ENCODE data around the gene PDLIM7.

Gene PDLIM7

DNA sequence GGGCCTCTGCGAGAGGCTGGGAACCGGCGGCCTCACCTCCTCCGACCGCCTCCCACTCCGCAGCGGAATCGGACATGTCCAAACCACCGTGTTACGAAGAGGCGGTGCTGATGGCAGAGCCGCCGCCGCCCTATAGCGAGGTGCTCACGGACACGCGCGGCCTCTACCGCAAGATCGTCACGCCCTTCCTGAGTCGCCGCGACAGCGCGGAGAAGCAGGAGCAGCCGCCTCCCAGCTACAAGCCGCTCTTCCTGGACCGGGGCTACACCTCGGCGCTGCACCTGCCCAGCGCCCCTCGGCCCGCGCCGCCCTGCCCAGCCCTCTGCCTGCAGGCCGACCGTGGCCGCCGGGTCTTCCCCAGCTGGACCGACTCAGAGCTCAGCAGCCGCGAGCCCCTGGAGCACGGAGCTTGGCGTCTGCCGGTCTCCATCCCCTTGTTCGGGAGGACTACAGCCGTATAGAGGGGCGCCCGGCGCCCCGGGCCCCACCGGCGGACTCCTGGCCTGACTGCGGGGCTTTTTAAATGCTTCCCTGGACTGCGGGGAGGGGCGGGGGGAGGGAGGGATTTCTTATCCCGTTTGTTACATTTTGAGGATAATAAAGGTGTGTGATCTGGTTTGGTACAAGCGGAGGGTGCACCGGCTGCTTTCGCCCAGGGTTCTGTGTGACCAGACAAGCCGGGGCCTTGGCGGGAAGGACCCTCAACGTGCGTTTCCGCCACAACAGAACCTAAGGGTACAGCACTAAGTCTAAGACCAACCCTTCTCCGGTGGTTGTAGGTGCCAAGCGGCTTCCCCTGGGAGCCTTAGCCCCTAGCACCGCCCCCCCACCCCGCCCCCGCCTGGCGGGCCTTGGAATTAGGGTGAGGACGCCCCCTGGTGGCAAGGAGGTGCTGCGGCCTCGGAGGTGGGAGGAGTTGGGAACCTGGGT lies 41.5 kb downstream of the PDLIM7 start:
- DNase-seq (peak; percentile 99), ATAC-seq (peak; percentile 37)

DNA sequence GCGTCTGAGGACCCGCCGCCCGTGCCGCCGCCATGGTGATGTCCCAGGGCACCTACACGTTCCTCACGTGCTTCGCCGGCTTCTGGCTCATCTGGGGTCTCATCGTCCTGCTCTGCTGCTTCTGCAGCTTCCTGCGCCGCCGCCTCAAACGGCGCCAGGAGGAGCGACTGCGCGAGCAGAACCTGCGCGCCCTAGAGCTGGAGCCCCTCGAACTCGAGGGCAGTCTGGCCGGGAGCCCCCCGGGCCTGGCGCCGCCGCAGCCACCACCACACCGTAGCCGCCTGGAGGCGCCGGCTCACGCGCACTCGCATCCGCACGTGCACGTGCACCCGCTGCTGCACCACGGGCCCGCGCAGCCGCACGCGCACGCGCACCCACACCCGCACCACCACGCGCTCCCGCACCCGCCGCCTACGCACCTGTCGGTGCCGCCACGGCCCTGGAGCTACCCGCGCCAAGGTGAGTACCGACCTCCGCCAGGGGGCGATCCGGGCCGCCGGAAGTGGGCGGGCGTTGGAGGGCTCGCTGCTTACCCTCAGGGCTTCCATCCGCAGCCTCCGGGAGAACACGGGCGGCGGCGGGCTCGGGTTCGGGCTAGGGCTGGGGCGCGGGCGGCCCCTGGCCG lies 42.3 kb downstream of the PDLIM7 start:
- ATAC-seq: peak; percentile 62
- DNase-seq: peak; percentile 96

- peak; percentile 55 for ATAC-seq
- DNase-seq: peak; percentile 98
These were observed 42.9 kb downstream of the PDLIM7 start for GRCh38 chr5:177454397-177455035.

- DNase-seq: no peak
- no peak for ATAC-seq
These were observed 43.5 kb downstream of the PDLIM7 start for GRCh38 chr5:177453852-177454396.

DNA sequence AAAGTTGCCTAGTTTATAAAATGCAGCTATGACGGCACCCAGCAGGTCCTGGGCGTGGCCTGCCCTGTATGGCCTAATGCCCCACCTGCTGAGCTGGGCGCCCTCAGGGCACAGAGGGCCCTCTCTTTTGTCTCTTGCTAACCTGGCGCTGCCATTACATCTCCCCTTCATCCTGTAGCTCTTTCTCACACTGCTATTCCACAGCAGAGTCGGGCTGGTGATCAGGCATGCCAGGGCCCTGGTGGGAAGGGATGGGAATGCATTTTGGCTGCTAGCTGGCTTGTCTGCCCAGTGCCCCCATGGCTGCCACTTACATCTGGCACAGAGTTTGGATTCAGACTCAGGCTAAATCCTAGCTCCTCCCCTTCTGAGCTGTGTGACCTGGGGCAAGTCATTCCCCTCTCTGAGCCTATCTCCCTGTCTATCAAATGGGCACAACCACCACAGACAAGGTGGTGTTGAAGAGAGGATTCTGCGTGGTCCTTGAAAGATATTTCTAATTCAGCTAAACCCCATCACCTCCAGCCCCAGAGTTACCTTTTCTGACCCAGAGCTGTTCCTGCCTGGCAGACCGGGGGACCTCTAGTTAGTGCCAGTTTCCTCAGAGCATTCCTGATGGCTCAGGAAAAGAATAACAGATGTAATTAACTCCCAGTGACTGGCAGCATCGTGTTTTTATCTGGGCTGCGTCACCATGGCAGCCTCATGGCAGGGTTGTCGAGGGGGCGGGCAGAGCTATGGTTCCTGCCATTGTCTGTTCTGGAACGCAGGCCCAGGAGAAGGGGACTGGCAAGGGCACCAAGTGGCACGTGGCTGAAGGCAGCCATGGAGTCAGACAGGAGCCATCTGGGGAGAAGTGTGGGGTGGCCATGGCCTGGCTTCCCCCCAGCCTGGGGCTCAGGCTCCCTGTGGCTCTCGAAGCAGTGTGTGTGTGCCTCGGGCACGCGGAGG lies 44.4 kb downstream of the PDLIM7 start:
- ATAC-seq: no peak
- DNase-seq: no peak

DNA sequence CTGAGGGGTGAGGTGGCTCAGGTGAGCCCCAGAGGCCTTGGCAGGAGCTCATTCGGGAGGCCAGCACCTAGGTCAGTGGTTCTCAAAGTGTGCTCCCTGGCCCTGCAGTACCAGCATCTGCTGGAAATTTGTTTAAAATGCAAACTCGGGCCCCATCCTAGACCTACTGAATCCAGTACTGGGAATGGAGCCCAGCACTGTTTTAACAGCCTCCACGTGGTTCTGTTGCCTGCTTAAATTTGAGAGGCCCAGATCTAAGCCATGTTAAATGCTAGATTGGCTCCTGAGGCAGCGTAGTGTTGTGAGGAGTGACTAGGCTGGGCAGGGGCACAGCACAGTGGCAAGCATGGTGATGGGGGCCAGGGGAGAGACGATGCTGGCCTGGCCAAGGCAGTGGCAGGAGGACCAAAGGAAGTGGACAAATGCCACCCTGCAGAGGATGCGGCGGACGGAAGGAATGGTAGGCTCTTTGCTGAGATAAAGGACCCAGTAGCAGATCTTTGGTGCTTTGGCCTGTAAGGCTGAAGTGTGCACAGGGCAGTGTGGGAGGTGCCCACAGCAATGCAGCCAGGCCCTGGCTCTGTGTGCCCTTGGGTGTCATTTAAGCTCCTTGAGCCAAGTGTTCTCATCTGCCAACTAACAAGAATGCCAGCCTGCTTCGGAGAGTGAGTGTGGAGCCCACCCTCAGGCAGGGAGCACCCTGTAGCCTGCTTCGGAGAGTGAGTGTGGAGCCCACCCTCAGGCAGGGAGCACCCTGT lies 46.6 kb downstream of the PDLIM7 start:
- no peak for DNase-seq
- ATAC-seq: no peak

GRCh38 chr5:177449140-177450061 lies 48.0 kb downstream of the PDLIM7 start:
- ATAC-seq (no peak), DNase-seq (no peak)

- ATAC-seq (no peak), DNase-seq (no peak)
These were observed 49.0 kb downstream of the PDLIM7 start for GRCh38 chr5:177448244-177448950.

DNA sequence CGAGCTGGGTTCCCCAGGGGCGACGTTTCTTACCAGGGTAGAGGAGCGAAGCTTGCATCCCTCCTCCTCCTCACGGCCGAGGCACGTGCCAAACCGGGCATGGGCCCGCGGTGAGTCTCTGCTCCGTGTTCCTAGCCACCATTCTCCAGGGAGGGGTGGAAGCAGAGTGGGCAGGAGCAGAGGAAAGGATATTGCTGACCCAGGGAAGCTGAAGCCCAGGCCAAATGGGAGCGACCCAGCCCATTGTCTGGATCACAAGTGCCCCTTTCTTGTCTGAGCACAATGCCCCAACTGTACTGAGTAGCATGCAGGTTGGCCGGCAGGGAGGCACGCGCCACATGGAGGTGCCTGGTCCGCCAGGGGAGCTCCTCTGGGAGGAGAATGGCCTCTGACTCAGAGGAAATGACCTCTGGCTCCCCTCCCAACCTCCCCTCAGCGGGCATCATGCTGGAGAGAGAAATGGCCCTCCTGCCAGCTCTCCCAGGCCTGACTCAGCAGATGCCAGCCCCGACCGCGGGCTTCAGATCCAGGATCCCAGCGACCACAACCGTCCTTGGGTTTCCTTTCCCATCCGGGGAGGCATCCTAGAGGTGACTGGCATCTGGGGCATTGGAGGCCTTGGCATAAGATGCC lies 49.7 kb downstream of the PDLIM7 start:
- peak; percentile 57 for DNase-seq
- ATAC-seq: no peak

GRCh38 chr5:177447066-177447610 lies 50.3 kb downstream of the PDLIM7 start:
- DNase-seq: peak; percentile 77
- ATAC-seq: peak; percentile 21

- ATAC-seq (peak; percentile 57), DNase-seq (peak; percentile 83)
These were observed 51.0 kb downstream of the PDLIM7 start, which contains the start of gene PRR7 for GRCh38 chr5:177446200-177447065. PRR7 (plus strand) TSS chr5:177446814; CDS start chr5:177455068, 8,254 bp downstream.

DNA sequence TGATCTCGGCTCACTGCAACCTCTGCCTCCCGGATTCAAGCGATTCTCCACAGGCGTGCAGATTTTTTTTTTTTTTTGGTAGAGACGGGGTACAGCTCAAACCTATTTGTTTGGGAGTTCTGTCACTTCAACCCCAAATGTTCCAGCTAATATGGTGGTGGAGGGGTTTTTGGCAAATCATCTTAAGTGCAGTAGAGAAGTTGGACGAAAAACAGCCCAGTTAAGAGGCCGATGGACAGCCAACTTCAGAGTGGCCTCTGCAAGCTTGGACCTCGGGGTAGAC lies 51.5 kb downstream of the PDLIM7 start:
- no peak for ATAC-seq
- DNase-seq: no peak

DNA sequence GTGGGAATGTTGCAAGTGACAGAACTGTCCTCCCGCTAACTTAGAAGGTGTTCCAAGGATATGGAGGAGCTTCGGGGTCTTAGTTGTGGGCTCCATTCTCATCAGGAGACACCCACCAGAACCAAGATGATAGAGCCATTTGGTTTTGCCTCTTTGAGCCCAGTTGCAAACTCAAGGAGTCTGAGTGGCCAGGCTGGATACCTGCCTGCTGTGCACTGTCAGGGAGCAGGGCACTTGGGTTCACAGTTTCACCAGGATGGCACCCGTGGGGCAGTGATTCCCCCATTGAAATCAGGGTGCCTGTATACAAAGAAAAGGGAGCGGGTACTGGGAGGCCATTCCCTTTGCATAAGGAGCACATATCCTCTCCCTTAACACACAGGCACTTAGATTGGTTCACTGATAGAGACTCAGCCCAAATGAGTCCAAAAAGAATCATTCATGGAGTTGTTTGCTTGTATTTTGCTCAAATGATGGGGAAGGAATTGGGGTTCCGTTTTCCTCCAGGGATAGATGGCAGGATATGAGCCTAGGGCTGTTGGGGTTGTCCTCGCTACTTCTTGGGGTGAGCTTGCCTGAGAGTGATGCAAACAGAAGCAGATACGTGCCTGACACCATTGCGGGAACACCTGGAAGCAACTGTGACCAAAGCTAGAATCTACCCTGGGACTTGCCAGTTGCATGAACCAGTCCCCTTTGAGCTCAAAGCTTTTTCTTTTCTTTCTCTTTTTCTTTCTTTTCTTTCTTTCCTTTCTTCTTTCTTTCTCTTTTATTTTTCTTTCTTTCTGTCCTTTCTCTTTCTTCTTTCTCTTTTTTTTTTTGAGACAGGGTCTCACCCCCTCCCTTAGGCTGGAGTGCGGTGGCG lies 52.1 kb downstream of the PDLIM7 start:
- DNase-seq (peak; percentile 8), ATAC-seq (no peak)

DNA sequence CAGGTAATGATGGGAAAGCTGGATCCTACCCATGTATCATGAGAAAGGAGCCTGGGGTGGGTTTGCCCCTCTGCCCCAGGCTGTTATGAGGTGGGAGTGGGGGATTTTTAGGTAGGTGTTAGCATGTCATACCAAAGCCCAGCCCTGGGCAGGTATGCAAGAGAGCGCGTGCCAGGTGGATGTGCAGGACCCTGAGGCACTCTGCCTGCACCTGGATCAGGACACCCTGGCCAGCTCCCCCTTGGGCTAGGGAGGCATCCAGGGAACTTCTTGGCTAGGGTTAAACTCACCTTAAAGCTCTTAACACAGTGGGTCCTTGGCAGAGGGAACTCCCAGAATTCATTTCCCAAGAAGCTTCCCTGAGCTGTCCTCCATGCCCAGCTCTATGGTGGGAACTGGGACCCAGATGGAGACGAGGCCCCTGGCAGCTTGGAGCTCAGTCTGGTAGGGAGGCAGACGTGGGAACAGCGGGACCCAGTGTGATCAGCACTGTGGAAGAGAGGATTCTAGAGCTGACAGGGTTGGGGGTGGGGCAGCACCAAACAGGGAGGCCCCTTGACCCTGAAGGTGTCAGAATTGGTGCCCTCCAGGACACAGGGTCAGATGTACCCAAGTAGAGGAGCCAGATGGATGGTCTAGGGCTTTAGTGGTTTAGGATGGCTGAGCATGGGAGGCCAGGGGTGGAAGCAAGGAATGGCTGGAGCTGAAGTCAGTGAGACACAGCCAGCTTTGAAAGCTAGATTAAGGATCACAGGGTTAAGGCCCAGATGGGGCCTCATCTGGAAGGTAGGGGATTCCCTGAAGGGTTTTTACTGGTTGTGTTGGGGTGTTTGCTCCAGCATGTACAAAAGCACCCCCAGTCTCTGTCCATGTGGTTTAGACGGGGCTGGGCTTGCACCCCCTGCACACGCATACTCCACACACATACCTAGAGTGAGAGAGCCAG lies 53.0 kb downstream of the PDLIM7 start:
- ATAC-seq (no peak), DNase-seq (no peak)

All from stimulated activated naive CD8-positive, alpha-beta T cell treated with anti-CD3 and anti-CD28 coated beads, Interleukin-15, Interleukin-2, amounts not matched to agents 100 U/mL and 50 U/mL, for 24 hours (primary cell).